Measurements from ENCODE around the gene HDAC9. TPM values are rescaled to one million over a fixed set of nuclear protein-coding genes. Genes with fewer than 3 reads are reported as not detected.

HDAC9 gene
- total RNA-seq, 1 experiment from 2014 or later, result 14.7 TPM

- no peak for DNase-seq
- Histone ChIP-seq H3F3A (ENCODE audit: insufficient read depth, low read depth) (no peaks in the 10 kb centered on the region), H3K9me3 (ENCODE audit: insufficient read depth, low read depth) (no peaks in the 10 kb centered on the region), H3K4me2 (no peak overlapping the region), H3K79me2 (ENCODE audit: low read depth) (no peaks in the 10 kb centered on the region), H4K20me1 (ENCODE audit: insufficient read depth) (no peaks in the 10 kb centered on the region), H3K4me1 (replicated peaks; ENCODE audit: insufficient read depth) (no peaks in the 10 kb centered on the region), H3K9me2 (ENCODE audit: insufficient read depth) (no peaks in the 10 kb centered on the region), H3K4me3 (no peak overlapping the region), H3K27me3 (ENCODE audit: insufficient read depth, low read depth) (no peaks in the 10 kb centered on the region), H3K27ac (no peak overlapping the region), H3K36me3 (ENCODE audit: low read depth) (no peaks in the 10 kb centered on the region), H2AFZ (no peak overlapping the region; the same call in 1 of the 2 replicates)
- BruUV-seq (replicated peaks), result no TSS peak
- CTCF ChIA-PET, result no interaction called here
- intact Hi-C loops (cut with micrococcal nuclease; ENCODE audit: unreplicated experiment), result no loop called here
- POLR2A ChIA-PET (ENCODE audit: unreplicated experiment), result no interaction called here
- TF ChIP-seq CTCF (conservative IDR thresholded peaks at IDR 0.05) (no peak), EZH2 (IDR thresholded peaks at IDR 0.05; ENCODE audit: low read depth) (no peak)
These were observed 285.4 kb downstream of the HDAC9 start for GRCh38 chr7:18780938-18781337.

- H3K4me3 ChIP-seq, result no peak overlapping the region
- no peak for TF ChIP-seq CTCF (conservative IDR thresholded peaks at IDR 0.05)
- TF ChIP-seq EZH2 (IDR thresholded peaks at IDR 0.05; ENCODE audit: low read depth), result no peak
- H4K20me1 ChIP-seq (ENCODE audit: insufficient read depth), result no peaks in the 10 kb centered on the region
- no peaks in the 10 kb centered on the region for H3K36me3 ChIP-seq (ENCODE audit: low read depth)
- H3K27me3 ChIP-seq (ENCODE audit: insufficient read depth, low read depth), result no peaks in the 10 kb centered on the region
- no peak overlapping the region for H3K27ac ChIP-seq
- intact Hi-C loops (cut with micrococcal nuclease; ENCODE audit: unreplicated experiment), result no loop called here
- no TSS peak for BruUV-seq (replicated peaks)
- no peaks in the 10 kb centered on the region for H3K79me2 ChIP-seq (ENCODE audit: low read depth)
- no peaks in the 10 kb centered on the region for H3K4me1 ChIP-seq (replicated peaks; ENCODE audit: insufficient read depth)
- no peak overlapping the region for H2AFZ ChIP-seq
- ChIA-PET CTCF (no interaction called here), POLR2A (ENCODE audit: unreplicated experiment) (no interaction called here)
- H3K9me2 ChIP-seq (ENCODE audit: insufficient read depth), result no peaks in the 10 kb centered on the region
- no peak for DNase-seq
- no peaks in the 10 kb centered on the region for H3F3A ChIP-seq (ENCODE audit: insufficient read depth, low read depth)
- H3K4me2 ChIP-seq, result no peak overlapping the region
- no peaks in the 10 kb centered on the region for H3K9me3 ChIP-seq (ENCODE audit: insufficient read depth, low read depth)
These were observed 290.7 kb downstream of the HDAC9 start for GRCh38 chr7:18786196-18786727.

GRCh38 chr7:18786796-18787195 lies 291.2 kb downstream of the HDAC9 start:
- Histone ChIP-seq H4K20me1 (ENCODE audit: insufficient read depth) (no peaks in the 10 kb centered on the region), H3K4me2 (no peak overlapping the region), H2AFZ (no peak overlapping the region), H3K4me3 (no peak overlapping the region), H3K36me3 (ENCODE audit: low read depth) (no peaks in the 10 kb centered on the region), H3K4me1 (replicated peaks; ENCODE audit: insufficient read depth) (no peaks in the 10 kb centered on the region), H3K9me2 (ENCODE audit: insufficient read depth) (no peaks in the 10 kb centered on the region), H3K79me2 (ENCODE audit: low read depth) (no peaks in the 10 kb centered on the region), H3F3A (ENCODE audit: insufficient read depth, low read depth) (no peaks in the 10 kb centered on the region), H3K9me3 (ENCODE audit: insufficient read depth, low read depth) (no peaks in the 10 kb centered on the region), H3K27me3 (ENCODE audit: insufficient read depth, low read depth) (no peaks in the 10 kb centered on the region), H3K27ac (no peak overlapping the region)
- ChIA-PET POLR2A (ENCODE audit: unreplicated experiment) (no interaction called here), CTCF (no interaction called here)
- DNase-seq, result no peak
- BruUV-seq (replicated peaks), result no TSS peak
- TF ChIP-seq EZH2 (IDR thresholded peaks at IDR 0.05; ENCODE audit: low read depth), result no peak
- no peak for TF ChIP-seq CTCF (conservative IDR thresholded peaks at IDR 0.05)
- intact Hi-C loops (cut with micrococcal nuclease; ENCODE audit: unreplicated experiment), result no loop called here

Data from PC-9 (cell line).